Retinal pigment epithelial cell (primary cell): ENCODE data around the gene GGA2.

ENCODE experiments used
- DNase-seq: peaks from one replicate; pipeline ENCODE4 v3.0.0-alpha.2; 2010; ENCODE audit warnings: low read depth
- H3K4me3 ChIP-seq: 2 replicates; pipeline ENCODE4 v1.5.1; 2011; ENCODE audit warnings: mild to moderate bottlenecking, low read length, control low read depth, moderate library complexity
- TF ChIP-seq, protein P1 (sequence below): conservative IDR thresholded peaks from 2 replicates; pipeline ENCODE4 v1.5.1; 2011; ENCODE audit warnings: low read depth, low read length, control low read depth, inconsistent platforms

GGA2 gene

DNA sequence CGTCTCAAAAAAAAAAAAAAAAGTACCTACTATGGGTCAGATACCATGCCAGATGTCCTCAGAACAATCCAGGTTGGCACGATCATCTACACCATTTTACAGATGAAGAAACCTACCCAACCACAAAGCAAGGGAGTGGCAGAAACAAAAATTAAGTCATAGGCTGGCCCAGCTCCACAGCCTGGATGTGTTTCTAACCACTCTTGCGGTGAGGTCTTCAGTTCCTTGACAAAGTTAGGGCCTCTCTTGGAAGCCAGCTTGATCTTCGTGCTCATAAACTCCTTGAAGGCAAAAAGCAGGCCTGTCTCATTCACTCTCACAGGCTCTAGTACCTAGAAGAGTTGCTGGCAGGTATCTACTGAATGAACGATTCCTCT, 6.2 kb downstream of the GGA2 start:
- no peak overlapping the region for H3K4me3 ChIP-seq

DNA sequence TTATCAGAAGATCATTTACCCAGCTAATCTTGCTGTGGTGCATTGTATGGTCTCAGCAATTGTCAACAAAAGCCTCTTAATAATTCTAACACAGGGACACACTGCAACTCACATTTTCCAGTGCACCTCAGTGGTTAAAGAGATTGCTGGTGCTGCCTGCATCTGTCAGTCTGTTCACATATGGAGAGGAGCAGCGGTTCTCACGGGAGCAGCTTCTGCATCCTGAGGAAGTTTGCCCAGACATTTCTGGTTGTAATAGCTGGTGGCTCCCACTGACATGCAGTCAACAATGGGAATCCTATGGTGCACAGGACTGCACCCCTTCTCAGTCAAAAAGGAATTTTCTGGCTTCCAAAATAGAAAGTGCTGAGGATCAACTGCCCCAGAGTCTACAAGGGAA, 7.8 kb downstream of the GGA2 start:
- DNase-seq: no peak

More for the DNA sequence above, 6.2 kb downstream of the GGA2 start:
- DNase-seq: no peak
- TF ChIP-seq, protein P1, sequence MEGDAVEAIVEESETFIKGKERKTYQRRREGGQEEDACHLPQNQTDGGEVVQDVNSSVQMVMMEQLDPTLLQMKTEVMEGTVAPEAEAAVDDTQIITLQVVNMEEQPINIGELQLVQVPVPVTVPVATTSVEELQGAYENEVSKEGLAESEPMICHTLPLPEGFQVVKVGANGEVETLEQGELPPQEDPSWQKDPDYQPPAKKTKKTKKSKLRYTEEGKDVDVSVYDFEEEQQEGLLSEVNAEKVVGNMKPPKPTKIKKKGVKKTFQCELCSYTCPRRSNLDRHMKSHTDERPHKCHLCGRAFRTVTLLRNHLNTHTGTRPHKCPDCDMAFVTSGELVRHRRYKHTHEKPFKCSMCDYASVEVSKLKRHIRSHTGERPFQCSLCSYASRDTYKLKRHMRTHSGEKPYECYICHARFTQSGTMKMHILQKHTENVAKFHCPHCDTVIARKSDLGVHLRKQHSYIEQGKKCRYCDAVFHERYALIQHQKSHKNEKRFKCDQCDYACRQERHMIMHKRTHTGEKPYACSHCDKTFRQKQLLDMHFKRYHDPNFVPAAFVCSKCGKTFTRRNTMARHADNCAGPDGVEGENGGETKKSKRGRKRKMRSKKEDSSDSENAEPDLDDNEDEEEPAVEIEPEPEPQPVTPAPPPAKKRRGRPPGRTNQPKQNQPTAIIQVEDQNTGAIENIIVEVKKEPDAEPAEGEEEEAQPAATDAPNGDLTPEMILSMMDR: no peak

DNA sequence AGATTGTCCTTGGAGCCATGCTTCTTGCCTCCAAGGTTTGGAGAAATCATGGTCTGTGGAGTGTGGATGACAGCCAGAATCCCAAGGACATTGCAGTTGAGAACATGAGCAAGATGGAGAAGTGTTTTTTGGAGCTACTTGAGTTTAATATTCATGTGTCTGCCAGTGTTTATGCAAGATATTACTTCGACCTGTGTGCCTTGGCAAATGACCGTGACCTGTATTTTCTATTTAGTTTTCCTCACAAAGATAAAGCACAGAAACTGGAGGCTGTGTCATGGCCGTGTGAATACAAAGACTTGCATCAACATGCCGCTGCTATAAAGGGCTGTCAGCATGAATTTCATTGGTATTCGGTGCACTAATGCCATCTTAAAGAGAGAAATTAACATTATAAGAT, 9.0 kb downstream of the GGA2 start:
- TF ChIP-seq, protein P1: no peak
- no peak for DNase-seq
- no peak overlapping the region for H3K4me3 ChIP-seq

More for the DNA sequence above, 7.8 kb downstream of the GGA2 start:
- H3K4me3 ChIP-seq: no peak overlapping the region
- TF ChIP-seq, protein P1: no peak

DNA sequence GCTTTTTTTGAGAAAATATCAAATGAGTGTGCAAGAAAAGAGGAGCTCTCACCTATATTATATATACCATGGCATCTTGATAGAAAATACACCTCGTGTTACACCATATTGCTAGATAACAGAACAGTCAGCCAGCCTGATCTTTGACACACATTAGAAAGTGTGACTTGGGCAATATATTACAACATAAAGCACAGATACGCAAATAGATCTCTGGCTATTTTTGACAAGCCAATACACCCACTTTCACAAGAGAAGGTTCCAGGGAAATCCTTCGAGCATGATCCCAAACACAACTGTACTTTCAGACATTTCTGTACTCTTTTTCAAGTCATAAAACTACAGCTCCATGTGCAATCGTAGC, 9.4 kb downstream of the GGA2 start:
- TF ChIP-seq, protein P1: no peak
- no peak overlapping the region for H3K4me3 ChIP-seq
- no peak for DNase-seq

DNA sequence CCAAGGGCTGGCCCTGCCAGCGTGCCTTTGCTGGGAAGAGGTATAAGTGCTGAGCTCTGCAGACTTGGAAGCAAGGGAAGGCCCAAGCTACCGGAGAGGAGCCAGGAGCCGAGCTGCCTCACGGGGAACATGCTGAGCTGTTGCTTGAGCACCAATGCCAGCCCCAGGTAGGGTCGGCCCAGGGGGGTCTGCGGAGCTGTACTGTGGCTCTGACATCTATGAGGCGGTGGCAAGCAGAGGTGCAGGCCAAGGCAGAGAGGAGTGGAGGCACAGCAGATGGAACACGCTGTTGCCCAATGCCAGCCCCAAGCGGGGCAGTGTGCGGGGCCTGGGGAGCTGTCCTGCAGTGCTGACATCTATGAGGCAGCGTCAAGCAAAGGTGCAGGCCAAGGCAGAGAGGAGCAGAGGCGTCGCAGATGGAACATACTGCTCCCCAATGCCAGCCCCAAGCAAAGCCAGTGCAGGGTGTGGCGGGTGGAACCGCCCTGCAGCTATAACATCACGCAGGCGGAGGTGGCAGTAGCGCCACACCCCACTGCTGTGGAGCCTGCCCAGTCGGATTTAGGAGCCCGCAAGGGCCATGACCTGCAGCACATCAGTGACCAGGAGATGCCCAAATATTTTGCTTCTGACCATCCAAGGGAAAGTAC, 10.0 kb downstream of the GGA2 start:
- no peak overlapping the region for H3K4me3 ChIP-seq
- no peak for DNase-seq
- TF ChIP-seq, protein P1: no peak

DNA sequence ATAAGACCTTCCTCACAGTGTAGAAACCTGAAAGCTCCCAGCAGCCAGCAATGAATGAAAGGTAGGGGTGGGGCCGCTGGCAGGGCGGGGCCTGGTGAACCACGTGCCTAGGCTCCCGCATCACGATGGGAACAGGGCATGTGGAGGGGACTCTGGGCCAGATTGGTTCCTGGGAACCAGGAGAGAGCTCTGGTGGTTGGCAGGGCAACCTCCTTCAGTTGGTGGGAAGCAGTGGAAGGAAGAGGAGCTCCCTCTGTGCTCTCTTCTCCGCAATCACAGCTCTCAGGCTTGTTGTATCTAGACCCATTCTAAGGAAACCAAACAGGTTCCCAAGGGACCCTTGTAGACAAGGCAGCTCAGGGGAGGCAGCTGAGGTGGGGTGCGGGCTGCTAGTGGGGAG, 10.5 kb downstream of the GGA2 start:
- DNase-seq: no peak
- TF ChIP-seq, protein P1: no peak
- H3K4me3 ChIP-seq: no peak overlapping the region

DNA sequence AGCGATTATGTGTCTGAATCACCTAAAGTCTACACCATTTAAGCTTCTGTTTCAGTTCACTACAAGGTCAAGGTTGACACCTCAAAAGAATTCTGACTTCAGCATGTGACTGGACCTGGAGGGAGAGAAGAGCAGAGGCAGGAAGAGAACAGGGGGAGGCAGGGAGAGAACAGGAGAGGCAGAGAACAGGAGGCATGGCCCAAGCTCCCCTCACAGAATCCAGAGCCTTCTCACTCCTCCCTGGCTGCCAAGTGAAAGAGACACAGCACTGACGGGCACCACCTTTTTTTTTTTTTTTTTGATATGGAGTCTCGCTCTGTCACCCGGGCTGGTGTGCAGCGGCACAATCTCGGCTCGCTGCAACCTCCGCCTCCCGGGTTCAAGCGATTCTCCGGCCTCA, 11.4 kb downstream of the GGA2 start:
- no peak overlapping the region for H3K4me3 ChIP-seq
- TF ChIP-seq, protein P1: no peak
- DNase-seq: no peak
